GM21528 (cell line): Measurements from ENCODE around the gene DHX30.
"Not testable (repeated sequence)": the region's sequence is repeated elsewhere in the genome, so short reads cannot be mapped to it uniquely, and the experiment has no call there.

Experiments
- ATAC-seq: cut with Tn5 transposase; IDR thresholded peaks from one replicate; pipeline ENCODE4 v1.9.1; 2021; ENCODE audit warnings: mild to moderate bottlenecking, moderate library complexity; ENCODE audit not compliant: unreplicated experiment, low FRiP score

Gene DHX30

DNA sequence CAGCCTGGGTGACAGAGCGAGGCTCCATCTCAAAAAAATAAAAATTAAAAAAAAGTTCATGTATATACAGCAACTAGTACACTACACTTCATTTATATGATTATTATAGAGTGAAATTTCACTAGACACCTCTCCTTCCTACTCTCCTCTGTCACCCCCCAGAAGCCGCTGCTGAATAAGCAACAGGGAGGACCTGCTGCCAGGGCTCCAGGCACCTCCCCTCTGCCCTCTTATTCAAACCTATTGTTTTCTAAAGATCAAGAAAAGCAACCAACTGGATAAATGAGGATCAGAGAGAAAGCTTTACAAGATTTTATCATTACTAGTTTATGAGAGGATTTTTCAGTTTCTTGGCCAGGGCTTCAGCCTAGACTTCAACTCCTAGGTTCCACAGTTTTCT lies 71.5 kb downstream of the DHX30 start:
- ATAC-seq, result no peak

GRCh38 chr3:47874913-47875312 lies 72.0 kb downstream of the DHX30 start:
- ATAC-seq, result no peak

- no peak for ATAC-seq
These were observed 74.4 kb downstream of the DHX30 start for GRCh38 chr3:47877290-47877689.

DNA sequence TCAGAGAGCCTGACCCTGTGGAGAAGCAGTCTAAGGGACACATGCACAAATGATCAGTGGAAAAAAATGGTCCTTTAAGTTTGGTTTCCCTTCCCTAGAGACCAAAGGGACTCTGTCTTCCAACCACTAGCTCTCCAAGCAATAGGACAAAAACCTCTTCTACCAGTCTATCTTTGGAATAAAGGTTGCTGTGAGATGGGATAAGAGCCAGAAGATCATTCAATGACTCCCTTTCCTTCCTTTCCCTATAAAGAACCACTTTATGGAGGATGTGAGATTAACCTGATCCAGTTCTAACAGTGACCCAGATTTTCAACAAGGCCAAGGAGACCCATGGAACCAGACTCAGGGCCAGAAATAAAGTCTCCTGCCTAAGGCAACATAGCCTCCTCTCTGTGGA lies 74.8 kb downstream of the DHX30 start:
- no peak for ATAC-seq

DNA sequence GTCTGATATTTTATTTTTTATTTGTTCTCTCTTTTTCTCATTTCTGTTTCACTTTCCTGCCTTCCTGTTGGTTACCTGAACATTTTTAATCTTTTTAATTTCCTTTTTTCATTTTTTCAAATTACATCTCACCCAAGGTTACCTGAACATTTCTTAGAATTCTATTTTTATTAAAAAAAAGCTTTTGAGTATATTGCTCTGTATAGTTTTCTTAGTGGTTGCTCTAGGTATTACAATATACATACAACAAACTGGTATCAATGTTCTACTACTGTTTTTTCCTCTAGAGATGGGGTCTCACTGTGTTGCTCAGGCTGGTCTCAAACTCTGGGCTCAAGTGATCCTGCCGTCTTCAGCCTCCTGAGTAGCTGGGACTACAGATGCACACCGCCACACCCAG lies 79.4 kb downstream of the DHX30 start:
- ATAC-seq, result no peak

- ATAC-seq, result no peak
These were observed 81.7 kb downstream of the DHX30 start for GRCh38 chr3:47884603-47885002.

DNA sequence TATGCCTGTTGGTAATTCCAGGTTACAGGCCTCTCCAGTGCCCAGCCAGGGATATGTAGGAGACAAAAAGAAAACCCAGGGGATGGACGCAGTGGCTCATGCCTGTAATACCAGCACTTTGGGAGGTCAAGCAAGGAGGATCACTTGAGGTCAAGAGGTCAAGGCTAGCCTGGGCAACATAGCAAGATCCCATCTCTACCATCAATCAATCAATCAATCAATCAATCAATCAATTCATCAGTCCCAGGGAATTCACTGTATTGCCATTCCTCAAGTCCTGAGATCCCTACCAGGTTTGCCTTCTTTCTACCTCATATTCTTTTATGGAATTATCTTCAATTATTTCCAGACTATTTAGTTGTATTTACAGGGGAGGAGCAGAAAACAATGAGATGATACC lies 82.2 kb downstream of the DHX30 start:
- no peak for ATAC-seq

DNA sequence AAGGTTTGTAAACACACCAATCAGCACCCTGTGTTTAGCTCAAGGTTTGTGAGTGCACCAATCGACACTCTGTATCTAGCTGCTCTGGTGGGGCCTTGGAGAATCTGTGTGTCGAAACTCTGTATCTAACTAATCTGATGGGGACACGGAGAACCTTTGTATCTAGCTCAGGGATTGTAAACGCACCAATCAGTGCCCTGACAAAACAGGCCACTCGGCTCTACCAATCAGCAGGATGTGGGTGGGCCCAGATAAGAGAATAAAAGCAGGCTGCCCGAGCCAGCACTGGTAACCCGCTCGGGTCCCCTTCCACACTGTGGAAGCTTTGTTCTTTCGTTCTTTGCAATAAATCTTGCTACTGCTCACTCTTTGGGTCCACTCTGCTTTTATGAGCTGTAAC lies 85.1 kb downstream of the DHX30 start:
- ATAC-seq, result not testable (repeated sequence)

DNA sequence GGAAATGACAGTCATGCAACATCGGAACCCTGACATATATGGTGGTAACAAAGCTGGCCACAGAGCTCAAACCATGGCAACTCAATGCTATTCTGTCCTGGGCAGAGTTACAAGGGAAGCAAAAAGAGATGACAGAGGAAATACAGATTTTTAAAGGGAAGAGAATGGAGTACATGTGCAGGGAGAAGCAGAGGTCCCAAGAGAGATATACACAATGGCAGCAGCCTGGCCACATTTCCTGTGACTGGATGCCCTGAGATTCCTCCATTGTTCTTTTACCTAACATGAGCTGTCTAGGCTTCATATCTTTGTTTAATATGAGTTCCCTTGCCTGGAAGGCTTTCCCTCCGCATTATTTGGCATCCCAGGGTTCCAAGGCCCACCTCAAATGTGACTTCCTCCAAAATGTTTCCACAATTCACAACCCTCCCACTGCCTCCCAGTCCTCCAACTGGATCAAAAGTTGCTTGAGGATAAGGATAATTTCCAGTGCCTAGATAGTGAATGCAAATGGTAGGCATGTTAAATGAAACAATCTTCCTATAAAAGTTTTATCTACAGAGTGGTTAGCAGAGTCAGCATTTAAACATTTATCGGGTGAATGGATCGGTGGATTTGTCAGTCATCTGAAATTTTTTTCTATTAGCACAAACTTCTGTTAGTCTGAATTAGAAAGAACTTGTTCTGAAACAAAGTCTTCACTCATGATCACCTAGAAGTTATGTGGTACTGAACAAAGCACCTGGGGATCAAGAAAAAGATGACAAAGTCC lies 86.2 kb downstream of the DHX30 start:
- ATAC-seq, result no peak

DNA sequence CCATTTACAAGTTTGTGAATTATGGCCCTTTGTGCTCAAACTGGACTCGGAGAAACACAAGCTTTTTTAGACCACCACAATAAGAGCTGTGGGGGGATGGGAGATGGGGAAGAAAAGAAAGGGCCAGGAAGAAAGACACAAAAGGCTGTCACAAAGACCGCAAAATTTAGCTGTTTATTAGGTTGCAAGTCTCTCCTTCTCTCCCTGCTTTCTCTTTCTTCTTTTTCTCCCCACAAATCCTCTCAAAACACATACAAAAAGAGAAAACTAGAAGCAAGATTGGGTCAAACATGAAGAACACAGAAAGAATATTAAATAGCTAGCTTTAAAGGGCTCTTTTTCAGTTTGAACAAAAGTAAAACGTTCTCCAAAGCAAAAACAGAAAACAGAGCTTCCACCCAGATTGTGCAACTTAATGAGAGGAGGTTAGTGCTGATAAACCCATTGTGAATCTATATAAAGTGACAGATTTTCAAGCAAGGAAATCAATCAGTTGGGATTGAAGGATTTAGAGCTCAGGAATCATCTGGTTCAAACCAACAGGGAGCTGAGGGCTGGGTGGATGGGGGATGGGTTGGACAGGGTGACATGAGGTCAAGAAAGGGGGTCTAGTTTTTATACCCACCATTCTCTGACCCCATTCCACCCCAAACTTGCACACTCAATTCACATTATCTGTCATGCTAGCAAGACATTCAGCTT lies 87.3 kb downstream of the DHX30 start:
- no peak for ATAC-seq

- no peak for ATAC-seq
These were observed 88.1 kb downstream of the DHX30 start for GRCh38 chr3:47890828-47891612.

DNA sequence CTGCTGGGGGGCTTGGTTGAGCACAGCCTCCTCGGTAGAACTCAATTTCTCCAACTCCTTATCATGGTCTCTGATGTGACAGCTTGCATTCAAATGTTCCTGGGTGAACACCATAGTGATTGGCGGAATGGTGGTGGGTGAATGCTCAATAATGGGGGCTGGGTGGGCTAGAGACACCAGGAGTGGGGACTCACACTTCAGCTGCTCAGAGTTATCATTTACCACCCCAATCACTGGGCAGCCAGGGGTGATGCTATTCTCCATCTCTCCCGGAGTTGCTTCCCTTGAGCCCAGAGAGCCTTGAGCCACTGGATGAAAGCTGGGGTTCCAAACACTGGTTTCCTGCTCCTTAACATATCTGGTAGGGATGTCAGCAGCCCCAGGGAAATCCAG lies 88.7 kb downstream of the DHX30 start:
- no peak for ATAC-seq

- ATAC-seq, result no peak
These were observed 89.5 kb downstream of the DHX30 start for GRCh38 chr3:47892286-47893040.

GRCh38 chr3:47895241-47895640 lies 92.3 kb downstream of the DHX30 start:
- no peak for ATAC-seq

- ATAC-seq, result no peak
These were observed 93.8 kb downstream of the DHX30 start for GRCh38 chr3:47896736-47897135.

- ATAC-seq, result no peak
These were observed 95.0 kb downstream of the DHX30 start for GRCh38 chr3:47897954-47898353.

- ATAC-seq, result no peak
These were observed 96.7 kb downstream of the DHX30 start for GRCh38 chr3:47899495-47900108.
